HG03108 (cell line): ENCODE measurements around the gene ZFYVE26.

Source experiments
- ATAC-seq: cut with Tn5 transposase; IDR thresholded peaks from one replicate; pipeline ENCODE4 v1.9.1; 2021; ENCODE audit warnings: moderate library complexity; ENCODE audit not compliant: unreplicated experiment

Gene ZFYVE26

GRCh38 chr14:67817750-67818438 lies 1.5 kb upstream of the ZFYVE26 start:
- no peak for ATAC-seq

DNA sequence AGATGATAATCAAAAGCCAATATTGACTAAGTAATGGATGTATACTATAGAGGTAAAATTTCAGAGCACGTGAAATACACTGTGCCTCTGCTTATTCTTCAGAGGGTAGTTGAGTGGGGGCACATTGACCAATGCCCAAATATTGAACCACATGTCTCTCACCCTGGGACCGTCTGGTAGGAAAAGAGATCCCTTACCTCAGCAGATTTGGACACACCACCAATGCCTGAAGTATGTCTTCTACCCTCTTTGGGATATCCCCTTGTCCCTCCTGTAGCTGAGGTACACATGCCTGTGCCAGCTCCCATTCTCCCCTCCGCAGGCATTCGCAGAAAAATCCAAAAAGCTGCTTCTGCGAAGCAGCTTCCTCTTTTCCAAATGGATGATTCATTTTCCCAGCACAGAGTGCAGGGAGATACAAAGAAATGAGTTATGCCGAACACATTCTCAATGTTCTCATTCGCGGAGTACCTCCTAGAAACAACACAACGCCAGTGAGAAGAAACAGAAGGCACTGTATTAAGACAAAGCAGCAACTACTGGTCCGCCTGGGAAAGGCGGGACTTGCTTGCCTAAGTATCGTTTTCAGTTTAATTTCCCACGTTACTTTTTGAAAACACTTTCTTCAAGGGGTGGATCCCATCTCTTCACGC lies 691 bp downstream of the ZFYVE26 start:
- ATAC-seq, result no peak

DNA sequence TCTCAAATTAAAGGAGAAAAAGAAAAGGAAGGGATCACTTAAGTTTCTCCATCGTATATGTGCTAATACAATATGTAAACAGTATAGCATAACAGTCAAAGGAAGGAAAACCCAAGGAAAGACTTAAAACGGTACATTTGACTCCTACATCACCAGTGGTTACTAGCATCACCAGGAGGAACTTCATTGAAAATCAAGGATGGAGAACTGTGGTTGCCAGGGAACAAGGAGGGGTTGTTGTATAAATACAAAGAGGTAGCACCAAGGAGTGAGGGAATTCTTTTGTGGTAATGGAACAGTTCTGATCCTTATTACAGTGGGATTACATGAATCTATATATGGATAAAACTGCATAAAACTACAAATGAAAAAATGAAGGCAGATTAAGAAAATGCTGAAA lies 1.6 kb downstream of the ZFYVE26 start:
- ATAC-seq, result no peak

- no peak for ATAC-seq
Observed at GRCh38 chr14:67806246-67806645, 10.1 kb downstream of the ZFYVE26 start.

DNA sequence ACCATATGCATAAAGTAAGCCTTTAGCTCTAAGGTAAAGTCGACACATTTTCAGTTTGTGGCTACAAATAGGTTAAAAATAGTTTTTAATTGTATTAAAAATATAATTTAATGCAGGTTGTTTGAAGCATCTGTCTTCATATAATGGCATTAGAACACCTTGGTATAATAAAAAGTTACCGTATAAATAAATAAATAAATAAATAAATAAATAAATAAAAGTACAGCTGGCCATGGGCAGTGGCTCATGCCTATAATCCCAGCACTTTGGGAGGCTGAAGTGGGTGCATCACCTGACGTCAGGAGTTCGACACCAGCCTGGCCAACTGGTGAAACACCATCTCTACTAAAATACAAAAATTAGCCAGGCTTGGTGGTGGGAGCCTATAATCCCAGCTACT lies 15.6 kb downstream of the ZFYVE26 start:
- ATAC-seq, result no peak

DNA sequence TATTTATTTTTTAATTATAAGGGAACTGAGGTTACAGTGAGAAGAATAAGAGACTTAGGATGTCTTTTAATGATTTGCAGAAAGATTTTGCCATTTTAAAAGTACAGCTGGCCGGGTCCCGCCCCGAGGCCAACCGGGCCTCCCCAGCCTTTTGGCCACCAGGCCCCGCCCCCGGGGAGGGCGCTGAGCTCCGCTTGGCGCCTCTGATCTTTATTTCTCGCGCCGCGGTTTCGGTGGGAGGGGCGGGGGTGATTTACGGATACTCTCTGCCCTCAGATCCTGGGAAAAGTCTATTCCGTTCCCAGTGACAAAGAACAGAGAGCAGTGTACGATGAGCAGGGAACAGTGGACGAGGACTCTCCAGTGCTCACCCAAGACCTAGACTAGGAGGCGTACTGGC lies 17.7 kb downstream of the ZFYVE26 start:
- ATAC-seq, result no peak

DNA sequence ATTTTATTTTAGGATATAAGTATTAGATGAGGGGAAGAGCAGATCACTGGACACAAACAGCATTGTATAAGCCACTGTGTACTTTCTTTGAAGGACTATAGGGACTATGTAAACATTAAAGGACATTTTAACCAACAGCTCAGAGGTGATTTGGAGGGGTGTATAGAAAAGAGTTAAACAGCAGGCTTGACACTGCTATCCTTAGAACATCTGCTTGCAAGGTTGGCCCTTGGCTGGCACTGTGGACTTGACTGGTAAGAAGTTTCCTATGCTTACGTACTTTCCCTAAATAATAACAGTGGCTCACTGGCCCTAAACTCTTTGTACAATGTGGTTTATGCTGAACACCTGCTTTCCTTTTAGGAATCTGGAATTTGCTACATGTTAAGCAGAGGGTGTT lies 28.7 kb downstream of the ZFYVE26 start:
- no peak for ATAC-seq

GRCh38 chr14:67785270-67786109 lies 30.9 kb downstream of the ZFYVE26 start:
- no peak for ATAC-seq

GRCh38 chr14:67784244-67784823 lies 32.1 kb downstream of the ZFYVE26 start:
- ATAC-seq, result no peak

DNA sequence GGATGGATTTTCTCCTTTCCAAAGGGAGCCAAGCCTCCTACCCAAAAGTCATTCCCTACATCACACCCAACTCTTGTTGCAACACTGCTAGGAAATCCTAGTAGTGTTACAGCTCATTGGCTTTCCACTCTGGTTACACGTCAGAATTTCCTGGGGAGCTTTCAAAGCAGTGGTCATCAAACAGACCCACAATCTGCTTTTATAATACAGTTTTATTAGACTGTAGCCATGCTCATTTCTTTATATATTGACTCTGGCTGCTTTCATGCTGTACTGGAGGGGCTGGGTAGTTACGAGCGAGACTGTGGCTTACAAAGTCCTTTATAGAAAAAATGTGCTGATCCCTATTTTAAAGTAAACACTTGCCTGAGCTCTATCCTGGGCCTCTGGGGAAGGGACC lies 34.3 kb downstream of the ZFYVE26 start:
- no peak for ATAC-seq

GRCh38 chr14:67778792-67779191 lies 37.6 kb downstream of the ZFYVE26 start:
- ATAC-seq, result no peak

DNA sequence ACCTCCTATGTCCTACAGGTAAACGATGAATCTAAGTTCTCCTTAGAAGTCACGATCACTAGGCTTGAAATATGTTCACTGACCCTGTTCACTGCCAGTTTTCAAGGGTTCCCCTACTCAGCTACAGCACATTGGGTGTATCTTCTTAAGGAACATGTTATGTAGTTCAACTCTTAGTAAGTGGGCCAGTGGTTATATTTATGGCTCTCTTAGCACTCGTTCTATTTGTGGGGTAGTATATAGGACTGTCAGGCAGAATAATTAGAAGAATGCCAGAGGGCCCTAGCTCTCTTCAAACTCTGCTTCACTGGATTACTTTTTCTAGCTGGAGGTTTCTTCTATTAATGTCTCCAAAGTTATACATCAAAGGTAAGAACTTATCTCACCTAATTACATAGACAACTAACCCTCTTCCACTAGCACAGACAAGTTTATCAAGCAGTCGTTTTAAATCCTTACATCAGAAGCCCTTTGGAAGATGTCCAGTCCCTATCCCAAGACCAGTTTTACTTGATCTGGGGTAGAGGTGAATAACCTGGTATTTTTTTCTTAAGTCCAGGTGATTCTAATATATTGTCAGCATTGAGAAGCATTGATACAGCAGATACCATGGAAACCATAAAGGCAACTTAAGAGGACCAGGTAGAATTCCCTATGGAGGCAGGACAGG lies 39.6 kb downstream of the ZFYVE26 start:
- ATAC-seq, result no peak

GRCh38 chr14:67773844-67774377 lies 42.5 kb downstream of the ZFYVE26 start:
- no peak for ATAC-seq

DNA sequence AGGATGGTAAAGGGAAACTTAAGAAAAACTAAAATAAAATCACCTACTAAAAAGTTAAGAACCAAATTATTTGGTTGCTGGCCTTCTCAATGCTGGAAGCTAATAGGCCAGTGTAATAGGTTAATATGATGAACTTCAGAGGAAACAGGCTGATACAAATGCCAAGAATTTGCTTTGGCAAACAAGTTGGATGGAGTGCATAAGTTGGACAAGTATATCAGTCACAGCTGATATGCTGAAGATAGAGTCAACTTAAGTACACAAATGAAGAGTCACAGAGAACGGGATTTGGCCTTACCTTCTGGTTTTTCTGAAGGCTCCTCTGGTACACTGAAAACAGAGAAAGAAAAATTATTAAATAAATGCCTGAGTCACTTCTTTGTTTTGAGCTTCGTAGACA lies 48.2 kb downstream of the ZFYVE26 start:
- ATAC-seq, result no peak

DNA sequence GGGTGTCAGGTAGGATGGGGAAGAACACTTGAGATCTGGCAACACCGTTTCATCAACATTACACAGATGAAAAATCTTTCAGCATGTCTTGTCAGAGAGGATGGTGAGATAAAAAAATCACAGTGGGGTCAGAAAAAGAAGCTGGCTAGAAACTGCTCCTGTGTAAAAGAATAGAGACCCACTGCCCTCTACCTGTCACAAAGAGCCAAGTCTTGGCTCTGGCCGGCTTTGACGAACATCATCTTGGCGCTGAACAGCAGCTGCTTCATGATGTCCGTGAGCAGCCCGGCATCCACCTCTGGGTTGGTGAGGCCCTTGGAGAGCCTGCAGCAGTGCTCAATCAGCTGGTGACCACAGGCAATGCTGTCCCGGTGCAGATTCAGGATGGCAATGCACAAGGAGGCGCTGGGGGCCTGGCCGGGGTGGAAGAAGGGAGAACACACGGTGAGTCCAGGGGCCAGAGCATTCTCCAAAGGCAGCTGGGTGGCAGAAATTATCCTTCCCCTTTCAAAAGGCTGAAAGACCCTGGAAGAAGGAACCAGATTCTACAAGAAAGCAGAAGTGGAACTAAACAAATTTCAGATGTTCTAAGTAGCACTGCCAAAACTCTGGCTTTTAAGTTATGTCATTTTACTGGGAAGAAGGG lies 50.2 kb downstream of the ZFYVE26 start:
- no peak for ATAC-seq

DNA sequence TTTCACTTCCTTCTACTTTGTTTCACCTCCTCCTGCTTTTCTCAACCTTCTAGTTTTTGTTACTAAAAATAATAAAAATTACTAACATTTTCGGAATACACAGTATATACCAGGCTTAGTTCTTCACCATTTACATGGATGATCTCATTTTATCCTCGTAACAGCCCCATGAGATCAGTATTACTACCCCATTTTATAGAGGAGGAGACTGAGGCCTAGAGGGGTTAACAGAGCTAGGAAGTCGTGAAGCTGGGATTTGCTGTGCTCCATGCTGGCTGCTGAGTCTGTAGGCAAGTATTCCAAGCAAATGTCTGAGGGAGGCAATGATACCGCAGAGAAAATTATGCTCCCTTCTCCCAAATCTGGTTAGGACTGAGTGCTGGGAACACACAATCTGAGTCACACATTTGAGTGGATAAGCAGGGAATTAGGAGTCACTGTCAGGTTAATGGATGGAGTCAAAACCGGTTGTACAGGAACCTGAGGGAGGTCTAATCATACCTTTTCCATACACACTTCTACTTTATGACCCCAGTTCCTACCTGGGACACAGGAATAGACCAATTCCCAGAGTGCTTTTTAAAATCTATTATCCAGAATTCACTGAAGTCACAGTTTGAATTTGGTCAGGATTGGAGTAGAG lies 51.1 kb downstream of the ZFYVE26 start:
- ATAC-seq, result no peak

GRCh38 chr14:67764496-67764895 lies 51.9 kb downstream of the ZFYVE26 start:
- ATAC-seq, result no peak

DNA sequence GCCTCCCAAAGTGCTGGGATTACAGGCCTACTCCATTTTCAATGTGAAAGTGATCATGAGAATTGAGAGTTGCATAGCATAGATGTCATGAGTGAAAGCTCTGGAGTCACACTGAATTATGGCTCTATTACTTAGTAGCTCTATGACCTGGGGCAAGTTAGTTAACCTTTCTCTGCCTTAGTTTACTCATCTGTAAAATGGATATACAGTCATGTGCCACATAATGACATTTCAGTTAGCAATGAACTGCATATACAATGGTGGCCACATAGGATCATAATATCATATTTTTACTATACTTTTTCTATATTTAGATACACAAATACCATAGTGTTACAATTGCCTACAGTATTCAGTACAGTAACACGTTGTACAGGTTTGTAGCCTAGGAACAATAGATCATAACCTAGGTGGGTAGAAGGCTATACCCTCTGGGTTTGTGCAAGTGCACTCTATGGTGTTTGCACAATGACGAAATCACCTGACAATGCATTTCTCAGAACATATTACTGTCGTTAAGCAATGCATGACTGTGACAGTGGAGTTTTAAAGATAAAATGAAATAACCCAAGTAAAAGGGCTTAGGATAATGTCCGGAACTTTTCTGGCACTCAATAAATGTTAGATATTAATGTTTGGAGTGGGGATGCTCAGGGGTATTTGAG lies 53.1 kb downstream of the ZFYVE26 start:
- ATAC-seq, result no peak

DNA sequence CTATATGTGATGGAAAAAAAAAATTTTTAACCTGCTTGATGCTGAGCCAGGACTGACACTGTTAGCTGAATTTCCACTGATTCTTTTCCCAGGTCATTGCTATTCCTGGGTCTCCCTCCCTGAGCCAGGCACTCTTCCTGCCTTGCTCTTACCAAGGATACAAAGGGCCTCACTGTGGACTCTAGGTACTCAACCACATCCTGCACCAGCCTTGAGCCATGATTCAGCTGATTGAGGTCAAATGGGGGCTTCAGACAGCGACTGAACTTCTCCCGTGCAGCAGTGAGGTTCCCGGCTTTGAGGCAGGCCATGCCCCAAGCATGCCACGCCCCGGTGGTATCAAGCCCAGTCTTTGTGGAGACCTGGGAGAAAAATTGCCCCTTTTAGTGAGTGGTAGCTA lies 54.3 kb downstream of the ZFYVE26 start:
- ATAC-seq, result no peak
